ENCODE results near the gene MAS1L.
"Not testable (repeated sequence)": the region's sequence is repeated elsewhere in the genome, so short reads cannot be mapped to it uniquely, and the experiment has no call there.

The MAS1L gene

GRCh38 chr6:29478740-29479139, 9.0 kb downstream of the MAS1L start:
- no peak for DNase-seq

GRCh38 chr6:29477923-29478450, 9.8 kb downstream of the MAS1L start:
- no peak for DNase-seq

- DNase-seq, result no peak
Observed at GRCh38 chr6:29474996-29475395, 12.8 kb downstream of the MAS1L start.

GRCh38 chr6:29466241-29466640, 21.5 kb downstream of the MAS1L start:
- no peak for DNase-seq

GRCh38 chr6:29465801-29466200, 22.0 kb downstream of the MAS1L start:
- DNase-seq, result no peak

- DNase-seq, result no peak
Observed at GRCh38 chr6:29465279-29465678, 22.5 kb downstream of the MAS1L start.

- DNase-seq, result no peak
Observed at GRCh38 chr6:29462022-29462421, 25.7 kb downstream of the MAS1L start.

GRCh38 chr6:29461021-29461814, 26.5 kb downstream of the MAS1L start:
- no peak for DNase-seq

- no peak for DNase-seq
Observed at GRCh38 chr6:29456971-29457370, 30.8 kb downstream of the MAS1L start, which contains the start of the genes OR11A1 and OR2H1. Gene OR11A1, minus strand, starts transcription at chr6:29457071. Its CDS starts 29,430 bp downstream, at chr6:29427641. Gene OR2H1, plus strand, starts transcription at chr6:29457155. Its CDS starts 4,615 bp downstream, at chr6:29461770.

GRCh38 chr6:29451471-29452193, 36.1 kb downstream of the MAS1L start:
- no peak for DNase-seq

- no peak for DNase-seq
Observed at GRCh38 chr6:29447670-29448069, 40.1 kb downstream of the MAS1L start.

- DNase-seq, result not testable (repeated sequence)
Observed at GRCh38 chr6:29444031-29444430, 43.7 kb downstream of the MAS1L start.

GRCh38 chr6:29442719-29443118, 45.0 kb downstream of the MAS1L start:
- no peak for DNase-seq

GRCh38 chr6:29439006-29439405, 48.8 kb downstream of the MAS1L start, which contains the start of gene OR10C1:
Gene OR10C1, plus strand, starts transcription at chr6:29439306. Its CDS starts 710 bp downstream, at chr6:29440016.
- no peak for DNase-seq

- DNase-seq, result not testable (repeated sequence)
Observed at GRCh38 chr6:29436730-29437129, 51.0 kb downstream of the MAS1L start.

All from activated gamma-delta T cell treated with Interleukin-2 at 50 U/mL for 16 hours (primary cell).